Activated naive CD8-positive, alpha-beta T cell treated with anti-CD3 and anti-CD28 coated beads, Interleukin-2, amount 50 U/mL, for 24 hours (primary cell): Measurements from ENCODE around the gene CDH13.

Experiments
- ATAC-seq: fragments of 150-1000 bp; cut with Tn5 transposase; one replicate; pipeline ENCODE4 v1.10.0; 2021
- DNase-seq: peaks from one replicate; pipeline ENCODE4 v3.0.0; 2021
- H3K27ac Mint-ChIP-seq: one replicate; pipeline ENCODE4 v1.8.0; 2021; ENCODE audit warnings: mild to moderate bottlenecking, mixed read lengths
- H3K27me3 Mint-ChIP-seq: one replicate; pipeline ENCODE4 v1.8.0; 2021; ENCODE audit warnings: mixed read lengths
- H3K36me3 Mint-ChIP-seq: one replicate; pipeline ENCODE4 v1.8.0; 2021; ENCODE audit warnings: low read depth, mixed read lengths
- H3K4me1 Mint-ChIP-seq: one replicate; pipeline ENCODE4 v1.8.0; 2021; ENCODE audit warnings: mixed read lengths
- H3K4me3 Mint-ChIP-seq: one replicate; pipeline ENCODE4 v1.8.0; 2021; ENCODE audit warnings: mild to moderate bottlenecking, moderate library complexity, mixed read lengths
- H3K9me3 Mint-ChIP-seq: one replicate; pipeline ENCODE4 v1.8.0; 2021; ENCODE audit warnings: mixed read lengths

CDH13 gene

GRCh38 chr16:83762992-83763358 lies 1136.2 kb downstream of the CDH13 start:
- DNase-seq (no peak), ATAC-seq (no peak)
- no peaks in the 10 kb centered on the region for H3K36me3 Mint-ChIP-seq
- H3K4me1 Mint-ChIP-seq, result no peaks in the 10 kb centered on the region
- H3K4me3 Mint-ChIP-seq, result no peak overlapping the region
- H3K27me3 Mint-ChIP-seq, result peaks cover 3% of the 10 kb centered on the region
- H3K27ac Mint-ChIP-seq, result no peak overlapping the region
- H3K9me3 Mint-ChIP-seq, result no peaks in the 10 kb centered on the region

DNA sequence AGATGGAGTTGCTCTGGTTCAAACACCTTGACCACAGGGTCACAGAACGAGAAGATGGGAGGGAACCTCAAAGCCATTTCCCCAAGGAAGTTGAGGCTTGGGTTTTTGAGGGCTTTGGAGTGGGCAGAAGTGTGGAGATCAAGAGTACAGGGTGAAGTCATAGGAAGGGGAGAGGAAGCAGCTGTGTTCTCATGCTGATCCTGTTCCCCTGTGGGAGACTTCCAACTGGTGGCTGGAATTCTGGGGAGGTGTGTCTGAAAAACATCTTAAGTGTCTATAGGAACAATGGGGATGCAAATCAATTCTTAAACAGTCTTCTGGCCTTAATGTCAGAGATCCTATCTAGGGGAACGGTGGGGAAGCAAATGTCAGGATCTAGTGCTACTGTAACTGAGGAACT lies 1142.2 kb downstream of the CDH13 start:
- Mint-ChIP-seq H3K27me3 (no peaks in the 10 kb centered on the region), H3K36me3 (no peaks in the 10 kb centered on the region), H3K4me1 (peaks cover 2% of the 10 kb centered on the region), H3K4me3 (no peak overlapping the region), H3K9me3 (no peaks in the 10 kb centered on the region), H3K27ac (no peak overlapping the region)
- no peak for DNase-seq
- no peak for ATAC-seq

DNA sequence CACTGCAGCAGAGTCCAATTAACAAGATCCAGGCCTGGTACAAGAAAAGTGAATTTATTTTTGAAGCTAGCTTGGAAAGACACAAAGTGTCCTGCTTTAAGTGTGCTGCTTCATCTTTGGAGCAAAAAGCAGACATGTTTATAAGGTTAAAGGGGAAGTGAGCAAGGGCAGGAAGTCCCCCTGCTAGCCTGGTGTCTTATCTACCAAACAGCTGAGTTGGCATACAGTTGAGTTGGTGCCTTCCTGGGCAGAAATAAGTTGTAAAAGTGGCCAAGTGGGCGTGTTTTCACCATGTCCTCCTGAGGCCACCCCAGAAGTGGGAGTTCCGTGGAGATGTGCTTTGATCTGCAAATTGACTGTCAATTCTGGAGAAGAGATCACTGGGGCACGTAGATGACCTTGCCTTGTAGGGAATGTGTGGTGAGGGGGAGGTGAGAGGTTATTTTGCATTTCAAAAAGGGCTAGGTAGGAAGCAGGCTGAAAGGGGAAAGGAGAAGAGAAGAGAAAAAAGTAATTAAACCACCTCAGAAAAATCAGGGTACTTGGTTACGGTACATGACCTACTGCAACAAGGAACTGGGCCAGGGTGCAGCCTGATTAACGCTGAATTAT lies 1142.7 kb downstream of the CDH13 start:
- Mint-ChIP-seq H3K4me3 (no peak overlapping the region), H3K4me1 (peaks cover 2% of the 10 kb centered on the region), H3K27me3 (no peaks in the 10 kb centered on the region), H3K27ac (no peak overlapping the region), H3K36me3 (no peaks in the 10 kb centered on the region), H3K9me3 (no peaks in the 10 kb centered on the region)
- ATAC-seq, result no peak
- DNase-seq, result no peak

GRCh38 chr16:83771306-83771942 lies 1144.7 kb downstream of the CDH13 start:
- ATAC-seq, result no peak
- Mint-ChIP-seq H3K36me3 (no peaks in the 10 kb centered on the region), H3K4me3 (no peak overlapping the region), H3K27me3 (no peaks in the 10 kb centered on the region), H3K4me1 (peaks cover 2% of the 10 kb centered on the region), H3K9me3 (no peaks in the 10 kb centered on the region), H3K27ac (no peak overlapping the region)
- no peak for DNase-seq

GRCh38 chr16:83772806-83773205 lies 1146.0 kb downstream of the CDH13 start:
- Mint-ChIP-seq H3K4me1 (peaks cover 2% of the 10 kb centered on the region), H3K4me3 (no peak overlapping the region), H3K36me3 (no peaks in the 10 kb centered on the region), H3K27ac (no peak overlapping the region), H3K27me3 (no peaks in the 10 kb centered on the region), H3K9me3 (no peaks in the 10 kb centered on the region)
- ATAC-seq (no peak), DNase-seq (no peak)

DNA sequence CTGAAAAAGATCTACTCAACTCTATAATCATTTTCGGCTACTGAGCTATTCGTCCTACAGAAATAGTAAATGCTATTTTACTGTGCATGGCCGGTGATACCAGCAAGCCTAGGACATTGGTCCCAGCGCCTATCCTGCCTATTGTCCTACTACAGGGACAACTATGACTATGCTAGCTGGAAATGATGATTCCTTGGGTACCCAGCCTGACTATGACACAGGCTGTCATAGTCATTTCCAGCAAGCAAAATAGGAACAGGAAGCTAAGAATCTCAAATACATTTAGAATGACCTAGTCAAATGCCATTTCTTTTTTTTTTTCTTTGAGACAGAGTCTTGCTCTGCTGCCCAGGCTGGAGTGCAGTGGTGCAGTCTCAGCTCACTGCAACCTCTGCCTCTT lies 1147.3 kb downstream of the CDH13 start:
- DNase-seq (no peak), ATAC-seq (no peak)
- H3K9me3 Mint-ChIP-seq, result no peaks in the 10 kb centered on the region
- H3K27ac Mint-ChIP-seq, result no peak overlapping the region
- no peaks in the 10 kb centered on the region for H3K36me3 Mint-ChIP-seq
- H3K4me3 Mint-ChIP-seq, result no peak overlapping the region
- peaks cover 3% of the 10 kb centered on the region for H3K27me3 Mint-ChIP-seq
- H3K4me1 Mint-ChIP-seq, result peaks cover 2% of the 10 kb centered on the region

DNA sequence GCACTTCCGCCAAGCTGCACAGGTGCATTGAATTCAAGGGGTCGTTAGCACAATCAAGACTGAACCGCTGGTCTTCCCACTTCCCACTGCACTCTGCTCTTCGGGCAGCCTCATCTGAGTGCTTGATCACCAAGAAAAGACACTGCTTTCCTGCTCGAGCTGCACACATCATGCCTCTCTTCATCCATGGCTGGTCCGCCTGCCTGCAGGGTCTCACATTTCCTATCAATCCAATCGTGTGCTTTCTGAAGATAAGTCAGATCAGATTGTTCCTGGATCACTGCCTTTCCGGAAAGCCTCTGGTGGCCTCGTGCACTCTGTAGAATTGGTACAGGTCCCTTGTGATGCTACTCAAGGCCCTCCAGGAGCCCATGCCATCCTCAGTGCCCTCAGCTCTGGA lies 1150.2 kb downstream of the CDH13 start:
- Mint-ChIP-seq H3K36me3 (no peaks in the 10 kb centered on the region), H3K27ac (no peak overlapping the region), H3K9me3 (no peaks in the 10 kb centered on the region), H3K4me1 (no peaks in the 10 kb centered on the region), H3K4me3 (no peak overlapping the region), H3K27me3 (peaks cover 5% of the 10 kb centered on the region)
- ATAC-seq (no peak), DNase-seq (no peak)

- H3K27me3 Mint-ChIP-seq, result peaks cover 7% of the 10 kb centered on the region
- no peaks in the 10 kb centered on the region for H3K36me3 Mint-ChIP-seq
- no peak overlapping the region for H3K4me3 Mint-ChIP-seq
- DNase-seq, result no peak
- H3K4me1 Mint-ChIP-seq, result no peaks in the 10 kb centered on the region
- H3K27ac Mint-ChIP-seq, result no peak overlapping the region
- ATAC-seq, result no peak
- H3K9me3 Mint-ChIP-seq, result no peaks in the 10 kb centered on the region
Measured at GRCh38 chr16:83779886-83780285, 1153.1 kb downstream of the CDH13 start.

- H3K9me3 Mint-ChIP-seq, result no peaks in the 10 kb centered on the region
- no peaks in the 10 kb centered on the region for H3K36me3 Mint-ChIP-seq
- peaks cover 2% of the 10 kb centered on the region for H3K27me3 Mint-ChIP-seq
- DNase-seq (no peak), ATAC-seq (no peak)
- no peak overlapping the region for H3K27ac Mint-ChIP-seq
- H3K4me3 Mint-ChIP-seq, result no peak overlapping the region
- H3K4me1 Mint-ChIP-seq, result no peaks in the 10 kb centered on the region
Measured at GRCh38 chr16:83785455-83785854, 1158.7 kb downstream of the CDH13 start.

- peaks cover 3% of the 10 kb centered on the region for H3K27me3 Mint-ChIP-seq
- no peaks in the 10 kb centered on the region for H3K9me3 Mint-ChIP-seq
- H3K27ac Mint-ChIP-seq, result no peak overlapping the region
- peaks cover 7% of the 10 kb centered on the region for H3K4me1 Mint-ChIP-seq
- ATAC-seq, result no peak
- DNase-seq, result no peak
- no peak overlapping the region for H3K4me3 Mint-ChIP-seq
- no peaks in the 10 kb centered on the region for H3K36me3 Mint-ChIP-seq
Measured at GRCh38 chr16:83789642-83790401, 1163.1 kb downstream of the CDH13 start.

DNA sequence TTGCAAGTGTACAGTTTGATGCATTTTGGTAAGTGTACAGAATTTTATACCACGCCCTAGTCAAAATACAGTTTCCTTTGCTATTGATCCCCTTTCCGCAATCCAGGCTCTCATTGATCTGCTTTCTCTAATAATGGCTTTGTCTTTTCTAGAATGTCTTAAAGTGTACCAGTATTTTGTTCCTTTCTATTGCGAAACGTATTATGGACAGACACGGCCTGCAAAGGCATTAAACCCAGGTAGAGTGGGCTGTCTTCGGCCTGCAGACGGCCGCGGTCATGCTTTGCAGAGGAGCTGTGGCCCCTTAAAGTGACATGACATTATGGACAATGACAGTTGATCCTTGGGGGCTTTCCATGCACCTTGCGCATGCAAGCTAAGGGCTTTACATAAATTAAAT lies 1165.1 kb downstream of the CDH13 start:
- Mint-ChIP-seq H3K36me3 (no peaks in the 10 kb centered on the region), H3K27me3 (peaks cover 8% of the 10 kb centered on the region), H3K9me3 (no peaks in the 10 kb centered on the region), H3K4me3 (no peak overlapping the region), H3K27ac (no peak overlapping the region), H3K4me1 (peaks cover 7% of the 10 kb centered on the region)
- ATAC-seq, result no peak
- no peak for DNase-seq

DNA sequence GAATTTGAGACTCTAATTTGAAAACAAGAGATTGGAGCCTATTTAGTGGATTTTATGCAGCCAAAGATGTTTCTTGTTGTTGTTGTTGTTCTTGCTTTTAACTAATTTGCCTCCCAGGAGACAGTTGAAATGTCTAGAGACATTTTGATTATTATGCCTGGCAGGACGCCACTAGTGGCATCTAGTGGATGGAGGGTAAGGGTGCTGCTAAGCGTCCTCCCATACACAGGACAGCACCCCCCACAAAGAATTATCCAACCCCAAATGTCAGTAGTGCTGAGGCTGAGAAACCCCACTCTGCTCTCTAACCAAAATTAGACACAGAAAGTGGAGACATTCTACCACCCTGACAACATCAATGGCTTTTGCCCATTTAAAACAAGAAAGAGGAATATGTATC lies 1165.6 kb downstream of the CDH13 start:
- Mint-ChIP-seq H3K4me3 (no peak overlapping the region), H3K4me1 (peaks cover 7% of the 10 kb centered on the region), H3K27me3 (peaks cover 8% of the 10 kb centered on the region)

DNA sequence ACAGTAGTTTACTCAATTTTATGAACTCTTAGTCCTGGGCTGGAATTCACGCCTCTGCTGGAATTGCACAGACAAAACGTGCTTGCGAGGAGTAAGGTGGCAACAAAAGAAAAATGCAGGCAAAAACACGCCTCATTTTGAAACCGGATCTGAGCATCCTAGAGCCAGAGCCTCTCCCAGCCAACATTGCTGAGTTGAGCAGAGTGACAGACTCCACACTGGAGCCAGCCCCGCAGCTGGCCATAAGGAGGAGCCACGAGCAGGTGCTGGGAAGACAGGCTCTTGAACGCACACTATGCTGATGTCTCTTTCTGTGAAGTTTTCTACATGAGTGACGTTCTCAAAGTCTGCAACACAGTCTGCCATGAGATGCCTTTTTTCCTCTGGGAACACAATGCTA lies 1166.4 kb downstream of the CDH13 start:
- Mint-ChIP-seq H3K27me3 (peaks cover 8% of the 10 kb centered on the region), H3K4me1 (peaks cover 7% of the 10 kb centered on the region), H3K27ac (no peak overlapping the region), H3K36me3 (no peaks in the 10 kb centered on the region), H3K9me3 (no peaks in the 10 kb centered on the region), H3K4me3 (no peak overlapping the region)
- no peak for DNase-seq
- ATAC-seq, result no peak

More for the DNA sequence above, 1165.6 kb downstream of the CDH13 start:
- DNase-seq, result no peak
- ATAC-seq, result no peak
- Mint-ChIP-seq H3K27ac (no peak overlapping the region), H3K36me3 (no peaks in the 10 kb centered on the region), H3K9me3 (no peaks in the 10 kb centered on the region)

- H3K27me3 Mint-ChIP-seq, result peaks cover 12% of the 10 kb centered on the region
- no peaks in the 10 kb centered on the region for H3K9me3 Mint-ChIP-seq
- DNase-seq, result no peak
- H3K36me3 Mint-ChIP-seq, result no peaks in the 10 kb centered on the region
- H3K4me3 Mint-ChIP-seq, result no peak overlapping the region
- peaks cover 7% of the 10 kb centered on the region for H3K4me1 Mint-ChIP-seq
- no peak overlapping the region for H3K27ac Mint-ChIP-seq
- no peak for ATAC-seq
Measured at GRCh38 chr16:83794860-83795554, 1168.2 kb downstream of the CDH13 start.

- Mint-ChIP-seq H3K27ac (no peak overlapping the region), H3K4me1 (peaks cover 7% of the 10 kb centered on the region), H3K9me3 (no peaks in the 10 kb centered on the region), H3K36me3 (no peaks in the 10 kb centered on the region), H3K27me3 (peaks cover 15% of the 10 kb centered on the region), H3K4me3 (no peak overlapping the region)
- DNase-seq (no peak), ATAC-seq (no peak)
Measured at GRCh38 chr16:83797013-83797412, 1170.2 kb downstream of the CDH13 start.
